HG03575 (cell line): ENCODE results near the gene MBP.
"Not testable (repeated sequence)": the region's sequence is repeated elsewhere in the genome, so short reads cannot be mapped to it uniquely, and the experiment has no call there.

Source experiments
- ATAC-seq: cut with Tn5 transposase; IDR thresholded peaks from one replicate; pipeline ENCODE4 v1.9.1; 2021; ENCODE audit not compliant: unreplicated experiment, insufficient number of reproducible peaks, low FRiP score; ENCODE audit errors: extremely low read depth

Gene MBP

DNA sequence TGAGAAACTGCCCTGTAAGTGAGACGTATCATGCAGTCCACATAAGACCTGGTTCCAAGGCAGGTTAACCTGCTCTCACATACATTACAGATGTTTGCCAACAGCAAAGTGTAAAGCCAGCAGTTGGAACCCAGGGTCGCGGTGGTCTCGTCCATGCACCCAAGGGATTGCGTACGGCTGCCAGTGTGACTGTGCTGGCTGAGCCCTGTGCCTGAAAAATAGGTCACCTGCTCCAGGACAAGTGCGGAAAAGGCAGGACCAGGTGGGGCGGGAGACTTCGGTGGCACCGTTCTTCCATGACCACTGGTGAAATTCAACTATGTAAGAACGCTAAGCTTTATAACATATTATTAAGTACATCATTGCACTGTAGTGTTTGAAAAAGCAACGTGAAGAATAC lies 110.5 kb downstream of the MBP start:
- ATAC-seq: no peak

- not testable (repeated sequence) for ATAC-seq
Measured at GRCh38 chr18:77021478-77021877, 111.1 kb downstream of the MBP start.

- no peak for ATAC-seq
Measured at GRCh38 chr18:77021075-77021474, 111.5 kb downstream of the MBP start.

DNA sequence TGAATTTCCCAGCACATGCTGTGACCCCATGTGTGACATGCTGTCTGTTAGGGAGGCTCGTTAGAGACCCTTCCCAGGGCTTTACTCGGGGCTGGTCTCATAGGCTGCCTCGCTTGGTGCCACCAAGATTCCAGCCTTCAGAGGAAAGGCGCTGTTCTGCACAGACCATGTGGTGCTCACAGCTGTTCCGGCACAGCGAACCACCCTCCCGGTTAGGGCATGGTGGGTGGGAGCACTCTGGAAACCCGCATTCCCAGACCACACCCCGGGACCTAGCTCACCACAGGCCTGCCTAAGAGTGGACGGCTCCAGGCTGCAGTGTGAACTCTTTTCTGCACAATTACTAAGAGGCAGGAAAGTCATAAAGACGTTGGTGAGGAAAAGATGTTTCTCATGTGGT lies 112.0 kb downstream of the MBP start:
- no peak for ATAC-seq

DNA sequence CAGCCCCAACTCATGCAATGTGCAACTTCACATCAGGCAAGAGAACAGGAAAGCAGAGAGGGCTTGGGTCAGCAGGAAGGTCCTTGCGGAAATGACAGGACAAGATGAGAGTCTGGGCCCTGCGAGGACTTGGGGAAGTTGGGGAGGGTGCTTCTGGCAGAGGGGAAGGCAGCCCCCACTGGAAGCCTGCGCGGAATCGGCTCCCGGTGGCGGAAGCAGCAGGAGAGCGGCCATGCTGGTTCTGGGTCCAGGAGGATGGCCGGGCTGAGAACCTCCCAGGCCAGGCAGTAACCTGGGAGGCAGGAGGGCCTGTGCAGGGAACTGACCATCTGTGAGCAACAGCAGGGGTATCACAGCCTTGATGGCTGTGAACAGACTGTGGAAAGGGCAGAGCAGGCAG lies 112.9 kb downstream of the MBP start:
- ATAC-seq: no peak

GRCh38 chr18:77018650-77019049 lies 113.9 kb downstream of the MBP start:
- not testable (repeated sequence) for ATAC-seq

- ATAC-seq: no peak
Measured at GRCh38 chr18:77017355-77017754, 115.2 kb downstream of the MBP start.

DNA sequence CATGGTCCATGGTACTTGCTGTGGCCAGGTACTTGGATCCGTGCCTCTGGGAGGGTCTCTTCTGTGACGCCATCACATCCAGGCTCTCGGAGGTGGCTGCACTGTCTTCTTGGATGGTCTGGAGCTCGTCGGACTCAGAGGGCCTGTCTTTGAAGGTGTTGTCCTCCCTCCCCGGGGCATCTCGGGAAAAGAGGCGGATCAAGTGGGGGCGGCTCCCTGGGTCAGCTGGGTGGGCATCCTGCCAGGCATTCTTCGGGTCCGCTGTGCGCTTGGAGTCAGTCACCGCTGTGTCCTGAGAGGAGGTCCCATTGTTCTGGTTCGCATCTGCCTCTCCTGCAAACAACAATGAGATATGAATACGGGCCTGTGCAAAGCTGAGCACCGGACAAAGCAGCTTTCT lies 115.6 kb downstream of the MBP start:
- no peak for ATAC-seq

DNA sequence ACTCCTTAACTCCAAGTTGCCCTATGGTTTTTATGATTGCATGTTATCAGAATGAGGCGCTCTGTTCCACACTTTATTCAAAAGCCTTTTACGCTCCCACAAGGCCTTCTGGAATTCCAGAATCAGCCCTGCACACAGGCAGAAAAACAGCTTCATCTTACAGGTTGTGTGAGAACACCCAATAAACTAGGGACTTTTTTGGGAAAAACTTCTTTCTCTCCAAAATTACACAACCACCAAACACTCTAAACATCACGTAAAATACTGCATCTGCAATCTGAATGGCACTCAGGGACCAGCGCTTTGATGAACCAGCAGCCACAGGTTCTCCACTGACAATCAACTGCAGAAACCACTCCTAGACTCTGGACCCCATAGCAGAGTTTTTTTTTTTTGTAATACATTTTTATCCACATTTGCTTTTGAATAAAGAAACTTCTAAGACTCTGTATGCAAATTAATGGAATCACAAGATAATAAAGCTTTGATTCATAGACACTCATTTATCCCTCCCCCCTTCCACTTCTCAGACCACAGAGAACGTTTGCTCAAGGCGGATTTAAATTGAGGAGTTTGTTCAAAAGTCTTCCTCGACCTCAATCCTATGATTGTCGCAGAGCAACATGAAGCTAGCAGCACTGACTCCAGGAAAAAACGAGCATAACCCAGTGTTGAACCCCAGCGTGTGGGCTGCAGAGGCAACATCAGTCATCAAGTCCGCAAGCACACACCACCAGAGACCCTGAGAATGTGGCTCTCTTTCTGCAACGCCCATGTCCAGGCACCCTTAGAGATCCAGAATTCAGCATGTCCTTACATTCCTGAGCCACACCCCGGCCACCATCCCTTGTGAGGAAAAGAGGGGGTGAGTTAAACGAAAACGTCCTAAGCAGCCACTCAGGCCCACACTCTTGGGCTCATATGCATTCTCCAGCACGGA lies 116.5 kb downstream of the MBP start:
- ATAC-seq: no peak

- ATAC-seq: no peak
Measured at GRCh38 chr18:77015169-77015568, 117.4 kb downstream of the MBP start.

- no peak for ATAC-seq
Measured at GRCh38 chr18:77014538-77014937, 118.0 kb downstream of the MBP start.

DNA sequence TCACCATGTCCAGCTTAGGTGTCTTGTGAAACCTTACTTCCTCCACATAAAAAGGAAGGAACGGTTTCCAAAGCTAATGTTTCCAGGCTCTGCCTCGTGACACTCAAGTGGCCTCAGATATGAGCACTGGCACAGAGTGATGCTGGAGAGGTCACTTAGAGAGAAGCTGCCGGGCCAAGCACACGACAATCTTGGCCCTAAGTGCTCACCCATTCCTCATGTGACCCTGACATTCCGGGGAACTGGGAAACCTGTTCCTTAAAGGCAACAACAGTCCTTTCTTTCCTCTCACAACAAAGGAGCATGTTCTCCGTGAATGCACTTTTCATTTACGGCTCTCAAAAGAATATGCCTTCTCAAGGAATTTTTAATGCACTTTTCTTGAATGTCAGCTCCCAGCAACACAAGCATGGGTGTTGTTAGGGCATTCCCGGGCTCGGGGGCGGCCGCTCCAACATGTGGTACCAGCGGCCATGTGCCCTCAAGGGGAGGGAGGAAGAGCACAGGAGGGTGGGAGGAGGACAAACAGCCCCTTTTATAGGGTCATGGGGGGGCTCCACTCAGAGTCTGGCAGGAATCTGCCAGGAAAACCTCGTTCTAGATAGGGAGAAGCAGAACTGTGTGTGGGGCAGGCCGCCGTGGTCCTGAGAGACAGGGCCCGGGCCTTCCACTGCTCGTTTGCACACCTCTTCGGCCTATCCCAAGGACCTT lies 118.6 kb downstream of the MBP start:
- ATAC-seq: no peak

GRCh38 chr18:77012806-77013541 lies 119.6 kb downstream of the MBP start:
- ATAC-seq: no peak

DNA sequence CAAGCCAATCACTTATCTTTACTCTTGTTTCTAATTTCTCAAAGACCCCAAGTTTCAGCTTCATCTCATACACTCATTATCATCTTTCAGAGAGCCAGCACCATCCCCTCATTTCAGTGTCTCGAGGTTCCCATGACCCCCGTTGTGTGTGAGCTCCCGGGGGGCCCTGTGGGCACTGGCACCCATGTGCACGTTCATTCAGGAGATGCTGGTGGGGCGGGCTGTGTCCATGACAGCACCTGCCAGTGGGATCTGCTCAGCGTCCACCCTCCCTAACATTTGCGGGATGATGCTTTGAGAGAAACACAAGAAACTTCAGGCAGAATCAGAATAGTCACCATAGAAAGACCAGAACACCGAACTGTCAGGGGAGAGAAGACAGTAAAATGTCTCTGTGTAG lies 120.5 kb downstream of the MBP start:
- ATAC-seq: no peak

DNA sequence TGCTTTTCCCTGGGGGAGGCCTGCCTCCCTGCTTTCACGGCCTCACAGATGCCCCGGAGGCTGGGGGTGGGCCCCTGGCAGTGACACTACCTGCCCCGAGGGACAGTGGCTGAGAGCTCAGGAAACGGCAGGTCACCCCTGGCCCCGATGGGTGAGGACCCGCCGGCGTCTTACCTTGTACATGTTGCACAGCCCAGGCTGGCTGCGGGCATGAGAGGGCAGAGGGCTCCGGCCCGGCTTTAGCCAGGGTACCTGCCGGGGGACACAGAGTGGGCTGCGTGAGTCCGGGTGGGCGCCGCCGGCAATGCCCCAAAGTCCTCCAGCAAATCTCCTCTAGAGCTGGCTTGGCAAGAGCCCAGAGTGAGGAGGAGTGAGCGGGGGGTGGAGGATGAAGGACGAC lies 122.9 kb downstream of the MBP start:
- ATAC-seq: no peak

DNA sequence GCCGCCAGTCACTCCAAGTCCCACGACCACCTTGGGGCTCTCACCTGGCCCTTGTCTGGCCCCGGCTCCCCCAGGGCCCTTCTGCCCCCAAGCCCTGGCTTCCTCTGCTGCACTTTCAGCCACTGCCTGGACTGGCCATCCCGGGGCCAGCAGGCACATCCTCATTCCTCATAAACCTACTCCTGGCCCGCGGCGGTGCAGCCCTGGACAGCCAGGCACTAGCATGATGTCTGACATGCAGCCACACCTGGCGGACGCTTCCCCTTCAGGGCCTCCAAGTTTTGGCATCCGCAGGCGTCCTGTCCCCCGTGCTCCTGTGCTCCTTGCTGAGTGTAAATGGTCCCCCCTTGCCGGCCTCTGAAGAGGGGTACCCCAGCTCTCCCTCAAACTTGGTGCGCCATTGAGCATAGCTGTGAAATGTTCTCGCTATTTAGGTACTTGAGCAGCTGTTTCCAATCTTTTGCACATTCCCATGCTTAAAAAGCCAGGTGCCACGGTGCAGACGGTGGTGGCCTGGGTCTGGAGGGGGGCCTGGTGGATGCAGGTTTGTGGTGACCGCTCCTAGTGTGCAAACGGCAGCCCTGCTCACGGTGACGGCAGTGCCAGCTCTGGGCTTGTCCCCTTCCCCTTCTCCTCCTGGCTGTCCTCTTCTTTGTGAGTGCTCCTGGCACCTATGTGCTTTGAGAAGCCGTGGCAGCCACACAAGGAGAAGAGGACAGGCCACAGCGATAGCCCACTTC lies 123.8 kb downstream of the MBP start:
- ATAC-seq: no peak

- ATAC-seq: no peak
Measured at GRCh38 chr18:77008006-77008405, 124.6 kb downstream of the MBP start.

DNA sequence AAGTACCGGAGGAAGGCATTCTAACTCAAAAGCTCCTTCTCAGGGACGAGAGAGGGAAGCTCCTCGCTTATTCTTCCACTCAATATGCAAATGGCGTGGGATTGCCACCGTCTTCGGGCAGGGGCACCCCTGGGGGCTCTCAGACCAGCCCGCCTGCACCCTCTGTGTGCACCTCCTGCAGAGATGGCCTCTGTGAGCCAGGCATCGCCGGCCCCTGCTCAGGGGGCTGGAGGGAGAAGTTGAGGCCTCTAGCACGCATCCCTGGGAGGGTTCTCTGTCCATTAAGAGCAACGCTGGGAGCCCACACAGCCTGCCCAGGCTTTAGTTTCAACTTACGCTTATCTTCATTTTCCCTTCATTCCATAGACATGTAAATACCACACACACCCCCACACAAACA lies 125.3 kb downstream of the MBP start:
- no peak for ATAC-seq
